Stimulated activated CD8-positive, alpha-beta memory T cell treated with anti-CD3 and anti-CD28 coated beads, Interleukin-12 subunit alpha, Interleukin-12 subunit beta, amount 100 ng/mL, for 24 hours (primary cell): ENCODE data around the gene NFASC.

Experiments
- DNase-seq: peaks from one replicate; pipeline ENCODE4 v3.0.0-alpha.2; 2020; ENCODE audit errors: extremely low read depth

Gene NFASC

DNA sequence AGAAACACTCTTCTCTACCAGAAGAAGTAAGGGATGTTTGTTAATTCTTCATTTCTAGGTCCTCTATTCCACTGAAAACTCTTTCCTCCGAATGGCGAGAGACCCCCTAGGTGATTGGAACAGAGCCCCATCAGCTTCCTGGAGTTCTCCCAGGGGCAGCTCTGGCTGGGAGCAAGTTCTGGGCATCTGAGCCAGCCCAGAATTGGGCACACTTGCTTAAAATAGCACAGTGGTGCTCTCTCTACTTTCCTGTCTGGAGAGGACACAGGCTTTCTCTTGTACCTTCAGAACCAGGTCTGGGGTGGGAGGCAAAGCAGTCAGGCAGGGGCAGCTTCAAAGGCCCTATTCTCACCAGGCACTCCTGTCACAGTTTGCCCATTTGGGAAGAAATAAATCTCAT lies 89.2 kb downstream of the NFASC start:
- no peak for DNase-seq

DNA sequence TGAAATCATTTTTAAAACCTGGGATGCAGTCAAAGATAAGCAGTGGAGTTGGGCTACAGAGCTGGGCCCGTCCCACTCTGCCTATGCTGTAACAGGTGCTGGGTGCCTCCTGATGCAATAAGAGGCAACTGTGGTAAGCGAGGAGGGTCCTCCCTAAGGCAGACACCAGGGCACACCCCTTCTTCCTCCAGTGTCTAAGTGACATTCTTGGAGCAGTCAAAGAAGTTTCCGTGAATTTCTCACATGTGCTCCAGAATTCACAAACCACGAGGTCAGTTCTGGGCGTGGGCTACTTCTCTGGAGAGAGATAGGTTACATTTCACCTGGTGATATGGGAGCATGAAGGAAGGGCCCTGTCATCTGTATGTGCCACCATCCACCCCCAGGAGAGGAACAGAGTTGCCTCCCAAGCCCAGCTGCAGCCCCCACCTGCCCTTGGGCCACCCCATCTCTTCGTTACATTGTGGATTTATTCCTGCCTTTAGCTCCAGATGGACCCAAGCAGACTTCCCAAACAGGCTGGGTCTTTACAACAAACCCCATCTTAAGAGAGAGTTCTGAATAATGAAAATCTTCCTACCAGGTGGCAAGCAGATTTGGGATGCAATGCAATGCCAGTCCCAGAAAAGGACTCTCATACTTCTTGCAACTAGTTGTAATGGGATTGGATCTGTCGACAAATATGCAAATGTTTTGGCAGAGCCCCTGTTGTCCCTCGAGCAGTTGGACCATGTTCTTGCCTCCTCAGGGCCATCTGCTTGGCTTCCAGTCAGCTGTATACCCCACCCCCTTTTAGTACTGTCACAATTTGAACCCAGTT lies 89.9 kb downstream of the NFASC start:
- no peak for DNase-seq

DNA sequence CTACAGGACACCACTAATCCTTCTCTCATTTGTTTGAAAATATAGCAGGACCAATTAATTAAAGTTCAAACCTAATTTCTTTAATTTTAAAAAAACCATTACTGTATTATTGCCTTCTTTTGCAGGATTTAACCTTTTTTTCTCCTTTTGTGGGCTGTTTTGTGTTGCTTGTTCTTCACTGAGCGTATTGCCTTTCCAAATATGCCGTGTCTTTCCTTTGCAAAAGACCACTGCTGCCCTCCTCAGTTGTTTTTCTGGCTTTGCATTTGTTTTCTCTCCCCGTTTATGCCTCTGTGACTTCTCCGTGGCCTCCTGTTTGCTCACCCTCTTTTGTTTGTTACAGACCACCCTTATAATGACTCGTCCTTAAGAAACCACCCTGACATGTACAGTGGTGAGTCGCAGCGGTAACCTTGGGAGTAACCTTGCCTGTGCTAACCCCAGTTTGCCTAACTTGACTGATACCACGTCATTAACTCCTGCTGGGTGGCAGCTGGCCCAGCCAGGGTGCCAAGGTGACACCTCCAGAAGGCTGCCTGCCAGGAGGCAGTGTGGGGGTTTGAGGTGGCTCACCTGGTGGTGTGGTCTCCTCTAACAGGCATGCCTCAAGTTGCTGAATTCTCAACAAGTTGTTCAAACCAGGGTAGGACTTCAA lies 91.2 kb downstream of the NFASC start:
- DNase-seq = no peak

DNA sequence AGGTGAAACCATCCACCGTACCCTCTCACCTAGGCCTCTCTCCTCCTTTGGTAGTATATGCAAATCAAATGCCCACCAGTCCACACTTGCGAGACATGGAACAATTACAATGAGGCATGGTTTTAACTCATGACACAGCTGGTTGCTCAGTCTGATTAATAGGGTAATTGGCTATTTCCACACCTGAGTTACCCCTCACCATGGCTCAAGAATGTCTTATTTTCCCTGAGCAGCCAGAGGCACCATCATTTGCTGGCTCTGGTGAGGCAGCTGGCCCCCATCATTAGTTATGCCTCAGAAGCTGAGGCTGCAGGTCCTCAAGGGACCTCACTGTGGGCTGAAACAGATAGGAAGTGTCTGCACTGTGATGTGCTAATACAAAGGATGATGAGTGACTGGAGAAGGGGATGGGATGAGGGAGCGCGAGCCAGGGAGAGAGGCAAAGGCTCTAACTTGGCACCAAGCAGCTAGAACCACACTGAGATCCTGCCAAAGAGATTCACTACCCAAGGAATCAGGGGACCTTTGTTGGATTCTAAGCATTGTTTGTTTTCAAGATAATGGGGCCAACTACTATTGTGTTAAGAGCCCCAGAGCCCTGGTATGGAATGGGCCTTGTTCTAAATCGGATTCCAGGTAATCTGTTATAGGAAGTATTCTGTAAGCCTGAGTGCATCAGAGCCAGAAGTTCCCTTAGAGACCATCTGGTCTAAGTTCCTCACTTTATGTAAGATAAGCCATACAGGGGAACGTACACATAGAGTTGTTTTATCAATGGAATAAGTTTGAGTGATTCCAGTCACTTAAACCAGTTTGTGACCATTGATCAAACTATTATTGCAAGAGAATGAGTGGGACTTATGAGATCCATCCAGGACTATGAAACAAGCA lies 92.3 kb downstream of the NFASC start:
- no peak for DNase-seq

DNA sequence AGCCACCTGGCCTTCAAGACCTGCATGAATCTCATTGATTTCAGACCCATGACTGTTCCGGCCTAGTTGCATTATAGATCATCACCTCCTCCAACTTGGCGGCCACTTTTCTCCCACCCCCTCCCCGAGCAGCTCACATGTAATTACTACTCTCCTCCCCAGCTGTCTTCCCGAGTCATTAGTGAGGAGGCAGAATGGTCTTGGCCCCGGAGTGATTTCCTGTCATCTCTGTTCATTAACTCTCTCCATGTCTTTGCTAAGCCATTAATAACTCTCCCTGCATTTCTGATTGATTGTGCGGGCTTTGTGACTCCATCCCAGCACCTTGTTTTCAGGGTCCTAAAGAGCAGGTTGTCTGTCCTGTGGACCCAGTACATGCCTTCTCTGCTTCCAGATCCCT lies 96.8 kb downstream of the NFASC start:
- DNase-seq = no peak

DNA sequence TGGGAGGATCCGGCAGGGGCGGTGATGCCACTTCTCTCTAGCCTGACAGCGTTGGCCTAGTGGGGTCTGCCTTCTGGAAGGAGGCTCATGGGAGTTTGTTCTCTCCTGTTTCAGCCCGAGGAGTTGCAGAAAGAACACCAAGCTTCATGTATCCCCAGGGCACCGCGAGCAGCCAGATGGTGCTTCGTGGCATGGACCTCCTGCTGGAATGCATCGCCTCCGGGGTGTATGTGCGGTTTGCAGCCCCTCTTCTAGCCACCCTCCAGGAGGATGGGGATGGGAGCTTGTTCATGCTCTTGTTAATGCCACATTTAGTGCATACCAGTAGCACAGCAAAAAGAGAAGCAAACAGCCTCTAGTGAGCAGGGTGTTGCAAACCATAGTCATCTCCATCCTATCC lies 97.5 kb downstream of the NFASC start:
- no peak for DNase-seq

DNA sequence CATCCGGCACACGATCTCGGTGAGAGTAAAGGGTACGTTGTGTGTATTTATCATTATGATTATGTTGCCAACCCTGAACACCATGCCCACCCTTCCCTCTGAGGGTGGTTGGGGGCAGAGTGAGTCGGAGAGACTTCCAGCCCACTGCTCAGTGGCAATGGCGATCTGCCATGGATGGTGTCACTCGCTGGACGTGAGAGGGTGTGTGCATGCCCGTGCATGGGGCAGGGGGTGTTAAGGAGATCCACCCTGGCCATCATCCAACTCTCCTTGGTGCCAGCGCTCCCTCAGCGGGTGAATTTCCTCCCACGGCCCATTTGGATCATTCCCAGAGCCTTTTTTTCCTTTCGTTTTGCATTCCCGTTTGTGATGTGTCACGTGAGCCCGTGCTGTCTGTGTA lies 98.3 kb downstream of the NFASC start:
- no peak for DNase-seq

DNA sequence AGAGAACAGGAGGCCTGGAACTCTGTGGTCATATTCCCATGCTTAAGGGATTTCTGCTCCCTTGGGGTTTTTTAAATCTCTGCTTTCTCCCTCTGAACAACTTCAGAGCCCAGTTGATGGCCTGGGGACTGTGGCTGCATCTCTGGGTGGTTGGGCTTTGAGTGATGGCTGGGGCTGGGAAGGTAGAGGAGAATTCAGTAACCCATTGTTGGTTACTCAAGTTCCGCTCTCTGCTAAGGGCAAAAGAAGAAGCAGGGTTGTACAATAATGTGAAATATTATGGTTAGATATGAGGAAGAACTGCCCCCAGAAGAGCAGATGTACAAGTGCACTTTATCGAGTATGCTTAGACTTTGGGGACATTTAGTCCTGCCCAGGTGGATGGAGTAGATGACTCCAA lies 100.3 kb downstream of the NFASC start:
- no peak for DNase-seq

DNA sequence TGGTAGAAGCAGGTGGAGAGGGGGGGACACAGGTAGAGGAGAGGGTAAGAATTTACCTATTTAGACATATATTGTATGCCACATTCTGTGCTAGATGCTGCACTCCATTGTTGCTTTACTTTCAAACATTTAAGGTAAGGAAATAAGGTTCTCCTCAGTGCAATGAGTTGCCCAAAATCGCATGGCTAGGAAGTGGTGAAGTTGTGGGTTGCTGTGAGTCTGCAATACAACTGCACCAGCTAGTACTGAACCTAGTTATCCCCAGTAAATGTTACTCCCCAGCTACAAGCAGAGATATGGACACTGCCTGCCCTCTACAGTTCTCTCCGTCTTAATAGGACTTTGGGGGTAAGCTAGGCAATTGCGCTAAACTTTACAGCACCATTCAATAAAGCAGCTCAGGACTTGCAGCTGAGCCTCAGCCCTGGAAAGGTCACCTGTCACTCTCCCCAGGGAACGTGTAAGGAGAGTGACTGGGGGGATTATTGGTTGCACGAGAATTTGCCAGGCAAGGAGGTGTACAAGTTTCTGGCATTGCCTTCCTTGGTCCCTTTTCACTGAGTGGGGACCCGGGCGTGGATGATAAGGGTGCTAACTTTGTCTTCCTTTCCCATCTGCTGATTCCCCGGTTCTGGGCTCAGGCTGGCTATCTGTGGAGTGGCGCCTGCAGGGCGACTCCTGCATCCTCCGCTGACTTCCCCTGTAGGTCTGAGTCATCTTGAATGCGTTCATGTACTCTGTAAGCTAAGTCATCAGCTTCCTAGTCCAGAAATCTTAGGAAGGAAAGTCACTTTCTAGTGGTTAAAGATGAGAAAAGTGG lies 101.1 kb downstream of the NFASC start:
- no peak for DNase-seq

DNA sequence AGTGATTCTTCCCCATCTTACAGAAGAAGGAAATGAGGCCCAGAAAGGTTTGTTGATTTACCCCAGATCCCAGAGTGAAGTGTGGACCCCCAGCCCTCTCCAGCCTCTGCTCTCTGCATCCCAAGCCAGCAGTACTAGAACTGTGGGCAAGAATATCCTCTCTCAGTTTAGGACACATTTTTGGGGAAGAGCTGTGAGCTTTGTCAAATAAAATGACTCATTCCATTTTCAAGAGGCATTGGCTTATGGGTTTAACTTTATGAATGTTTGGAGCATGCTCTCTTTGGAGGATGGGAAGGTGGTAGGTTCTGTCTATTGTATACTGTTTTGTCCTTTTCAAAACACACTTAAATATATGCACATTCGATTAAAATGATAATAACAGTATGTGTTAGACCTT lies 101.8 kb downstream of the NFASC start:
- no peak for DNase-seq

DNA sequence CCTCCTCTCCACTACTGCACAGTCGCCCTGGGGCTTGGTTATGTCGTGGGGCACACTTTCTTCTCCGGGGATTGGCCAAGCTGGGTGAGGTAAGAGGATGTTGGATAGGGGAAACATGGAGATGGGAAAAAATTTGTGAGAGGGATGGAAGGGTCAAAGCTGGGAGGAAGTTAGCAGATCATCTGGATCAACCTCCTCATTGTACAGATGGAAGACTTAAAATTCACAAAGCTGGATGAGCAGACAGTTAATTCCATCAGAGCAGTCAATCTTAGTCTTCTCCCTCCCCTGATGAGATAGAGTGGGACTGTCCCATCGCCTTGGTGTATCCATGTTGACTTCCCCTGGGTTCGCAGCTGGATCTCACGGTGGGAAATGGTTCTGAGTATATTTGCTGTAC lies 102.8 kb downstream of the NFASC start:
- DNase-seq = no peak

DNA sequence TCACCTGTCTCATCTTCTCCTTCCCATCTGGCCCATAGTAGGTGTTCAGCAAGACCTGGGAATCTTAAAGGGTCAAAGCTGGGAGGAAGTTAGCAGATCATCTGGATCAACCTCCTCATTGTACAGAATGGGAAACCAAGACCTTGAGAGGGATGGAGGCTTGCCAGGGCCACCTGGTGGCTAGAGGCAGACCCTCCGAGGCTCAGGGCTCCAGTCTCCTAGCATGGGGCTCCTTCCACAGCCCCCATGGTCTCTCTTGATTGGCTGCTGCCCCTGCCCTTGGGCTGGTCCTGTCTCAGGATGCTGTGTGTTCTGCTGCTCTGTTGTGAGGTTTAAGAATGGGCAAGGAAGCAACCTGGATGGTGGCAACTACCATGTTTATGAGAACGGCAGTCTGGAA lies 103.7 kb downstream of the NFASC start:
- no peak for DNase-seq

DNA sequence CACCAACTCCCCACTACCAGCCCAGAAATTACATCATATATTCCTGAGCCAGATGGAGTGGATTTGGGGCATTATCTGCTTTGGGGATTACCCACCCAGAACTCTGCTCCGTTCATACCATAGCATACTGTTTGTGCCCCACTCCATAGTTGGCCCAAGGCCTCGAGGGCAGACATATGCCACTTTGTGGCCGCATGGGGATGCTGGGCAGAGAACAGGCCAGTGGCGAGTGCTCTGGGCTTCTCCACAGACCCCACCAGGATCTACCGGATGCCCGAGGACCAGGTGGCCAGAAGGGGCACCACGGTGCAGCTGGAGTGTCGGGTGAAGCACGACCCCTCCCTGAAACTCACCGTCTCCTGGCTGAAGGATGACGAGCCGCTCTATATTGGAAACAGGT lies 104.4 kb downstream of the NFASC start:
- no peak for DNase-seq

DNA sequence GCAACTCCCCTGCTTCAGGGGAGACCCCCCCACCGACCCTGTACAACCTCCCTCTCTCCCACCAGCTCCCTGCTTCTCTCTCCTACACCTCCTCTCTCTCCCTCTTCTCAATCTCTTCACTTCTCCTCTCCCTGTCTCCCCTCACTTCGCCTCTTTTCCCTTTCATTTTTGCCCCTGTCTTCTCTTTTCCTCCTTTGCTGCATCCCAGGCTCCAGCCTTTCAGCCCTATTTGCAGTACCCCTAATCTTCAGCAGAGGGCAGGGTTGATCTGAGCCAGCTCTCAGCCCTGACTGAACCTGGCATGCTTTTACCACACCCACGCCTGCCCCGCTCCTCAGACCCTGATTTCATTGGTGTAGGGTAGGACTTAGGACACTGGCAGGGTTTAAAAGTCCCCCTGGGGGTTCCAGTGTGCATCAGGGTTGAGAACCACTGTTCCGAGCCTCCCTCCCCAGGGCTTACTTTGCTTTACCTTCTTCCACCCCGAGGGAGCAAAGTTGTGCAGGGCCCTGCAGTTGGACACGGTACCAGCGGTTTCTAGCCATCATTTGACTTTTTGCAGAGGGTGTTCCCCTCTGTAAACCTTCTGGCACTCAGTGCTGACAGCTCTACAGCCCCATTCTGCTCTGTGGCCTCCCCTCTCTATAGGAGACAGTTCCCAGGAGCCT lies 105.0 kb downstream of the NFASC start:
- no peak for DNase-seq

DNA sequence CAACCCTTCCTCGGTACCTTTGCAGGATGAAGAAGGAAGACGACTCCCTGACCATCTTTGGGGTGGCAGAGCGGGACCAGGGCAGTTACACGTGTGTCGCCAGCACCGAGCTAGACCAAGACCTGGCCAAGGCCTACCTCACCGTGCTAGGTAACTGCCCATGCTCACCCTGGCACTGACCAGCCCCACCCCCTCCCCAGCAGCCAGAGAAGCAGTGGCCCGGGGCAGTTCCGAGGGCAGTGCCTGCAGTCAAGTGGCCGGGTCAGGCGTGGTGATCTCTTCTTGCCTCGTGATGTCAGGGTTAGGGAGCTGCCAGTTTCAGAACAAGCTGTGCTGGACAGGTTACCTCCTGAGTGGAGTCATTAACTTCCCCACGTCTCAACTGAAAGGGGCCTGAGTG lies 106.0 kb downstream of the NFASC start:
- no peak for DNase-seq

DNA sequence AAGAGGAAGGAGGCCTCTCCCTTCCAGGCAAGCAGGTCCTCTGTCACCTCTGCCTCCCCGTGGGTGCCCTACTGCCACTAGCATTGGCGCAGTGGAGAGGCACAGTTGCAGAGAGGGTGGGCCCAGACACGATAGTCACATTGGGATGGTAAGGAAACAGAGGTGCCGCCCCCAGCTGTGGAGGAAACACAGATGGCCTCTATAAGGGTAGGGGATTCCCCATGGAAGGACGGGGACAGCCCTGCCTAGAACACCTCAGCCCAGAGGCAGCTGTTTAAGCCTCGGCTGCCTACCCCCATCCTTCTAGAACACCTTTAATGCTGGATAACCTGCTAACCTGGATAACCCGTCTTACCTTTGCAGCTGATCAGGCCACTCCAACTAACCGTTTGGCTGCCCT lies 106.7 kb downstream of the NFASC start:
- no peak for DNase-seq

DNA sequence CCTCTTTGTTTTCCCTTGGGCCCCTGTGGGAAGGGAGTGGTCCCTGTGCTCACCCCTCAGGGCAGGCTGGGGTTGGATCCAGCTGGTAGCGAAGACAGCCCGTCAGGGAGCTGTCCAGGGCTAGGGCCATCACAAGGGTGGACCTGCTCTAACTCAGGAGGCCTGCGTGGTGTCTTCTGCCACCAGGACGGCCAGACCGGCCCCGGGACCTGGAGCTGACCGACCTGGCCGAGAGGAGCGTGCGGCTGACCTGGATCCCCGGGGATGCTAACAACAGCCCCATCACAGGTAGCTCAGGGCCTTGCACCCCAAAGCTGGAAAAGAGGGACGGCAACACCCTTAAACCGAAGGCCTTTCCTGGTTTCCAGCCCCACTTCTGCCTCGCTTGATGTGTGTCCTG lies 108.1 kb downstream of the NFASC start:
- DNase-seq = no peak

DNA sequence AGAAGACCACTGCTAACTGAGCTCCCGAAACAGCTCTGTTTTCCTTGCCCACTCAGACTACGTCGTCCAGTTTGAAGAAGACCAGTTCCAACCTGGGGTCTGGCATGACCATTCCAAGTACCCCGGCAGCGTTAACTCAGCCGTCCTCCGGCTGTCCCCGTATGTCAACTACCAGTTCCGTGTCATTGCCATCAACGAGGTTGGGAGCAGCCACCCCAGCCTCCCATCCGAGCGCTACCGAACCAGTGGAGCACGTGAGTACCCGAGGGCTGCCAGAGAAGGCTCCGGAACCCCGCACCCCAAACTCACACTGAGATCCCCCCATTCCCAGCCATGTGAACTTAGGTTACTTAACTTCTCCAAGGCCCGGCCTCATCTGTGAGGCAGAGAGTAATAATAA lies 108.6 kb downstream of the NFASC start:
- no peak for DNase-seq

DNA sequence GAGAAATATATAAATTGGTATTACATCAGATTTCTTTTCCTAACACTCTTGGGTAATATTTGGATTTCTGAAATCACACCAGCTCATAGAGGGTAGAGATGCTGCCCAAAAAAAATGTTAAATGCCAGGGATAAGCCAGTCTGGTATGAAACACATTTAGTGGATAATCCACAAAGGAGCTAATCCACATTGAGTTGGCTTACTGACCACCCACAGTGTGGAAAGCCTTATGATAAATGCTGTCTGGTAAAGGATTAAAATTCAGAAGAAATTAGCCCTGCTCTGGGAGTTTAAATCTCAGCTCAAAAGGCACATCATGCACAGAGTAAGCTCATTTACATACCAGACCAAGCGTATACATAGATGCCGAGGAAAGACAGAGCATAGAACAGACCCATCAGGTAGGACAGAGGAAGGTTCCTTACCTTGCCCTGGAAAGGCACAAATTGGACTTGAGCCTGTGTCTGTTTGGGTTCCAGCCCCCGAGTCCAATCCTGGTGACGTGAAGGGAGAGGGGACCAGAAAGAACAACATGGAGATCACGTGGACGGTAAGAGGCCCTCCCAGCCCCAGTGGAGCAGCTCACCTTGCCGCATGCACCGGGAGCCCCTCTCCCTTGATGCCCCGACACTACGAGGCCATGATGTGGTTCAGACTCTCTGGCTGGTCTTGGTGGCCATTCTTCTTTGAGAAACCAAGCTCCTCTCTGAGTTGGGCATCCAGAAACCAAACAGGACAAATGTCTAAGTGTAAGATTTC lies 109.4 kb downstream of the NFASC start:
- no peak for DNase-seq

DNA sequence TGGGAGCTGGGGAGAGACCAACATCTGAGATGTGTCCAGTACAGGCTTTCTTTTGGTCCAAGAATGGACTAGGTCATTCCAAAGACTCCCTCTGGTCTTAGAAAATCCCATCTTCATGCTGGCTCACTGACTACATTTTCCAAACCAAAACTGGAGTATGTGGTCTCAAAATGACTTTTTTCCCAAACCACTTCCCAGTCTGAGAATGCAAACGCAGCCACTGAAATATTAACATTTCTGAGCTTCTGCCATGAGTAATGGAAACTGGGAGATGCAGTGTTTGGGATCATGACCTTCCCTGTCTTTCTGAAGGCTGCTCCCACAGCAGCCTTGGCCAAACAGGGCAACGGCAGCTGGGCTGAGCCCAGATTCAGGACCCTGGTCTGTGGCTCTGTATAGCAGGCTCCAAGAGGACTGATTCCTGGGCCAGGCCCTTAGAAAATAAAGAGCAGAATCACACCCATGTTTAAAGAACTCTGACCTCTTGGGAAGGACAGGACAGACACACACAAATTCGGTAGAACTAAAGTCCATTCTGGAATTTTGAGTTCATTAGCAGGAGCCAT lies 110.3 kb downstream of the NFASC start:
- DNase-seq = no peak
